ENCODE data around the gene AKT1S1.

AKT1S1 gene

DNA sequence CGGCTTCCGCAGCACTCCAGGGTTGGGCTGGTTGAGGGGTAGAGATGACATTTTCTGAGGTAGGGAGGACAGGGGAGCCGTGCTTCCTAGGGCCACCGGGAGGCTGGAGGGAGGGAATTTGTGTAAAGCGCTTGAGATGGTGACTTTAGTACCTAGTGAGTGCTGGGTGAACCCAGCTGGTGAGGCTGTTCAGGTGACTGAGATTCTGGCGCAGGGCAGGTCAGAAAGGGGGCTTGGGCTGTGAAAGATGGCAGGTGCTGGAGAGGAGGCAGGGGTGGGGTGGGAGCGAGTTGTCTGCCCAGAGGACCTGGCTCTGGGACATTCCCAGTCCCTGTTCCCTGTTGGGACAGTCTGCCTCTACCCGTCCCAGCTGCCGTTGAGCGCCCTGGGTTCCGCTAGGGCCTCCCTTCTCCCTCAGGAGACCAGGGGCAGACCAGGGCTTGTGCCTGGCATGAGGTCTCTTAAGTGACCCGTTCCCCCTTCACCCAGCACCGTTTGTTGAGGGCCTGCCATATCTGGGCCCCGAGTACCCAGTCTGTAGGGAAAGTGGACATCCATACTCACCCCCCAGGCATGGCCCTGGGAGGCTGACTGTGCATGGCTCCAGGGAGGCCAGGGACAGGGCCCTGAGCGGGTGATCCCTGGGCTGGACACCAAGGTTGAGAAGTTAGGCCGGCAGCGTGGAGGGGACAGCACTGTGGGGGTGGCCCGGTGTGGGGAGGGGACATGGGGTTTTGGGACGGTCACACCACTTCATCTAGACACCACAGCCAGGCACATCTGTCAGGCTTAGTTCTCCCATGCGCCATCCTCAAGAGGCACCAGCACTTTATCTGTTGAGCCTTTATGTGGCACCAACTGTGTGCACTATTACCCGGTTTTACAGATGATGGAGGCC is 21.2 kb downstream of the AKT1S1 start:
- H3K9me3 ChIP-seq (ENCODE audit: control insufficient read depth, low read length), result no peaks in the 10 kb centered on the region
- H3K27me3 ChIP-seq (ENCODE audit: control insufficient read depth, insufficient read depth, low read length), result no peaks in the 10 kb centered on the region
- peaks cover 4% of the 10 kb centered on the region for H3K4me1 ChIP-seq
- H3K79me2 ChIP-seq, result peaks cover 10% of the 10 kb centered on the region
- H3K4me3 ChIP-seq (ENCODE audit: low read depth, low read length), result no peak overlapping the region
- no peak overlapping the region for H2AFZ ChIP-seq
- H3K4me2 ChIP-seq (ENCODE audit: low read length), result no peak overlapping the region
- H3K27ac ChIP-seq, result no peak overlapping the region
- no peaks in the 10 kb centered on the region for H3K36me3 ChIP-seq (ENCODE audit: control insufficient read depth, insufficient read depth, low read length)
- TF ChIP-seq, protein P1, sequence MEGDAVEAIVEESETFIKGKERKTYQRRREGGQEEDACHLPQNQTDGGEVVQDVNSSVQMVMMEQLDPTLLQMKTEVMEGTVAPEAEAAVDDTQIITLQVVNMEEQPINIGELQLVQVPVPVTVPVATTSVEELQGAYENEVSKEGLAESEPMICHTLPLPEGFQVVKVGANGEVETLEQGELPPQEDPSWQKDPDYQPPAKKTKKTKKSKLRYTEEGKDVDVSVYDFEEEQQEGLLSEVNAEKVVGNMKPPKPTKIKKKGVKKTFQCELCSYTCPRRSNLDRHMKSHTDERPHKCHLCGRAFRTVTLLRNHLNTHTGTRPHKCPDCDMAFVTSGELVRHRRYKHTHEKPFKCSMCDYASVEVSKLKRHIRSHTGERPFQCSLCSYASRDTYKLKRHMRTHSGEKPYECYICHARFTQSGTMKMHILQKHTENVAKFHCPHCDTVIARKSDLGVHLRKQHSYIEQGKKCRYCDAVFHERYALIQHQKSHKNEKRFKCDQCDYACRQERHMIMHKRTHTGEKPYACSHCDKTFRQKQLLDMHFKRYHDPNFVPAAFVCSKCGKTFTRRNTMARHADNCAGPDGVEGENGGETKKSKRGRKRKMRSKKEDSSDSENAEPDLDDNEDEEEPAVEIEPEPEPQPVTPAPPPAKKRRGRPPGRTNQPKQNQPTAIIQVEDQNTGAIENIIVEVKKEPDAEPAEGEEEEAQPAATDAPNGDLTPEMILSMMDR (IDR thresholded peaks at IDR 0.05), result no peak
- no peak overlapping the region for H3K9ac ChIP-seq

DNA sequence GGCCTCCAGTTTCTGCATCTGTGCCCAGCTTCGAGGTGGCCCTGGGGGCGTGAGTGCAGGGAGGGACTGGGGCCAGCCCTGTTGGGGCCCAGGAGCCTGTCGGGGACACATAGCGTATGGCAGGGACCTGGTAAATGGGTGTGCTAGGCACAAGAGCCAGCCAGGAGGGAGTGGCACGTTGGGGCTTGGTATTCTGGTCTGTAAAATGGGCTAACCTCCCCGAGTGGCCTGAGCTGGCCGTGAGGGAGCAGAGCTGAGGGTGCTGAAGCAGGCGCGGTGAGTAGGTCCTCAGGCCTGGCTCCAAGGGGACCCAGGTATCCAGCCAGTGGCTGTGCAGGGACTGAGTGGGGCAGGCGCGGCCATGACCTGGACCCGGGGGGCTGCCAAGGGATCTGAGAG is 21.9 kb downstream of the AKT1S1 start:
- H3K27ac ChIP-seq, result no peak overlapping the region
- H3K27me3 ChIP-seq (ENCODE audit: control insufficient read depth, insufficient read depth, low read length), result no peaks in the 10 kb centered on the region
- H3K4me3 ChIP-seq (ENCODE audit: low read depth, low read length), result no peak overlapping the region
- H3K4me1 ChIP-seq, result peaks cover 4% of the 10 kb centered on the region
- H3K9me3 ChIP-seq (ENCODE audit: control insufficient read depth, low read length), result no peaks in the 10 kb centered on the region
- TF ChIP-seq, protein P1 (IDR thresholded peaks at IDR 0.05), result no peak
- H2AFZ ChIP-seq, result no peak overlapping the region
- H3K36me3 ChIP-seq (ENCODE audit: control insufficient read depth, insufficient read depth, low read length), result no peaks in the 10 kb centered on the region
- H3K79me2 ChIP-seq, result peaks cover 10% of the 10 kb centered on the region
- no peak overlapping the region for H3K4me2 ChIP-seq (ENCODE audit: low read length)
- H3K9ac ChIP-seq, result no peak overlapping the region

DNA sequence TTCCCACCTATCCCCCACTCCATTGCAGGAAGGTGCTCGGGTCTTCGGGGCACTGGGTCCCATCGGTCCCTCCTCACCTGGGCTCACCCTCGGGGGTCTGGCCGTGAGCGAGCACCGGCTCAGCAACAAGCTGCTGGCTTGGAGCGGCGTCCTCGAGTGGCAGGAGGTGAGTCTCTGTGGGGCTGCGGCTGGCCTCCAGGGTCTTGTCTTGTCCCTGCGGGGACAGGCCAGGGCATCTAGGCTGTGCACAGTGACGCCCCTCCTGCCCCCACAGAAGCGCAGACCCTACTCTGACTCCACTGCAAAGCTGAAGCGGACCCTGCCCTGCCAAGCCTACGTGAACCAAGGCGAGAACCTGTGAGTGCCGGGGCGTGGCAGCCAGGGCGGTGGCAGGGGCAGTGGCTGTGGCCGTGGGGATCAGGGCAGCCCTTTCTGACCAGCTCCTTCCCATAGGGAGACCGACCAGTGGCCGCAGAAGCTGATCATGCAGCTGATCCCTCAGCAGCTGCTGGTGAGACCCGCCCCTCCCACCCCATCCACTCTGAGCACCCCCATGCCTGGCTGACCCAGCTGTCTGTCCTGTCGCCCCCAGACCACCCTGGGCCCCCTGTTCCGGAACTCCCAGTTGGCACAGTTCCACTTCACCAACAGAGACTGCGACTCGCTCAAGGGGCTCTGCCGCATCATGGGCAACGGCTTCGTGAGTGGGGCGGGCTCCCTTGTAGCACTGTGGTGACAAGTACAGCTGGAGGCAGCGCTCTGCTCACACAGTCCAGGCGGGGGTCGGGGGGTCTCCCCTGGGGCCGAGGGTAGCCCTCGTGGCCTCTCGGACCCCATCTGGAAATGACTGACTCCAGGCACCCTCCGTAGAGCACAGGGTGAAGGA is 22.5 kb downstream of the AKT1S1 start:
- H3K4me3 ChIP-seq (ENCODE audit: low read depth, low read length), result no peak overlapping the region
- H3K79me2 ChIP-seq, result peaks cover 10% of the 10 kb centered on the region
- no peaks in the 10 kb centered on the region for H3K9me3 ChIP-seq (ENCODE audit: control insufficient read depth, low read length)
- no peak overlapping the region for H3K27ac ChIP-seq
- H3K27me3 ChIP-seq (ENCODE audit: control insufficient read depth, insufficient read depth, low read length), result no peaks in the 10 kb centered on the region
- peaks cover 4% of the 10 kb centered on the region for H3K4me1 ChIP-seq
- TF ChIP-seq, protein P1 (IDR thresholded peaks at IDR 0.05), result no peak
- no peaks in the 10 kb centered on the region for H3K36me3 ChIP-seq (ENCODE audit: control insufficient read depth, insufficient read depth, low read length)
- H3K9ac ChIP-seq, result no peak overlapping the region
- no peak overlapping the region for H2AFZ ChIP-seq
- H3K4me2 ChIP-seq (ENCODE audit: low read length), result no peak overlapping the region

DNA sequence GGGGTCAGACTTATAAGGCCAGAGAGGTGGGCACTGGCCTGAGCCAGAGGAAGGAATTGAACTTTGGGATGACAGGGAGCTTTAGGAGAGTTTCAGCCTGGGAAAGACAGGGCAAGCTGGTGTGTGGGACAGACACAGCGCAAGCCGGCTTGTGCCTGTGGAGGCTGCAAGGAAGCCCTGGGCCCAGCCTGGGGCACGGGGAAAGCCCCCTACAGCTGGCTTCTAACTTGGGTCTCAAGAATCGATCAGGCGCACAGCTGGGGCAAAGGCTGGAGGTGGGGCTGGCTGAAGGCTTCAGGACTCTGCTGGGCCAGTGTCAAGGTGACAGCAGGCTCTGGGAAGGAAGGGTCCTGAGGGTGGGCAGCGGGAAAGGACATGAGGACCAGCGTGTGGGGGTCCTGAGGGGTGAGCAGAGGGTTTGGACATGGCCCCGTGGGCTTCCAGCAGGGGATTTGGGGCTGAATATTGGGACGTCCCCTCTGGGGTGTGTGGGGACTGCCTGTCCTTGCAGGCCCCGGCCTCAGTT is 23.2 kb downstream of the AKT1S1 start:
- TF ChIP-seq, protein P1 (IDR thresholded peaks at IDR 0.05), result no peak
- Histone ChIP-seq H3K36me3 (ENCODE audit: control insufficient read depth, insufficient read depth, low read length) (no peaks in the 10 kb centered on the region), H3K9ac (no peak overlapping the region), H3K4me3 (ENCODE audit: low read depth, low read length) (no peak overlapping the region), H3K27ac (no peak overlapping the region), H3K4me1 (peaks cover 4% of the 10 kb centered on the region), H3K4me2 (ENCODE audit: low read length) (no peak overlapping the region), H3K27me3 (ENCODE audit: control insufficient read depth, insufficient read depth, low read length) (no peaks in the 10 kb centered on the region), H3K79me2 (peaks cover 10% of the 10 kb centered on the region), H2AFZ (no peak overlapping the region), H3K9me3 (ENCODE audit: control insufficient read depth, low read length) (no peaks in the 10 kb centered on the region)
